Measurements from ENCODE around the gene MEIS2.

MEIS2 gene

DNA sequence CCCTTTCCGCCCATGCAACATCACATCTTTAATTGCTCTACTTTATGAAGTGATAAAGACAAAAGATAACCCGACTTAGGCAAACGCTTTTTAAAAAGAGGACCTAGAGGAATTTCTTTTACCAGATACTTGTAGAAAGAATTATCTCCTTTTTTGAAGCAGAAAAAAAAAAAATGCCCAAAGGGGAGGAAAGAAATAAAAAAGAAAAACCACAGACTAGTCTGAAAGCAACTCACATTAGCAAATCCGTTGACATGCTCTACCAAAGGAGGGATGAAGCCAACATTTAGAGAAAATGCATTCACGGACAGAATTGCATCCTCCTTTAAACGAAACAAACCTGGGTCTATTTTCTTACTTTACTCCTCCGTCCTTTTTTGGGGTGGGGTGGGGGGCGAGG lies 213.6 kb downstream of the MEIS2 start:
- no peak for TF ChIP-seq CTCF (IDR thresholded peaks at IDR 0.05; ENCODE audit: poor library complexity, severe bottlenecking)
- Histone ChIP-seq H3K27ac (ENCODE audit: poor library complexity, severe bottlenecking) (no peak overlapping the region), H3K27me3 (ENCODE audit: insufficient read depth, poor library complexity, severe bottlenecking) (peaks cover 96% of the 10 kb centered on the region), H3K36me3 (ENCODE audit: low read depth) (no peaks in the 10 kb centered on the region), H3K4me1 (ENCODE audit: insufficient read depth, poor library complexity, severe bottlenecking) (peaks cover 3% of the 10 kb centered on the region), H3K4me3 (ENCODE audit: severe bottlenecking) (no peak overlapping the region), H3K9me3 (ENCODE audit: severe bottlenecking) (no peaks in the 10 kb centered on the region)
- ATAC-seq (ENCODE audit: low read depth) (no peak), DNase-seq (ENCODE audit: low spot score) (no peak)

DNA sequence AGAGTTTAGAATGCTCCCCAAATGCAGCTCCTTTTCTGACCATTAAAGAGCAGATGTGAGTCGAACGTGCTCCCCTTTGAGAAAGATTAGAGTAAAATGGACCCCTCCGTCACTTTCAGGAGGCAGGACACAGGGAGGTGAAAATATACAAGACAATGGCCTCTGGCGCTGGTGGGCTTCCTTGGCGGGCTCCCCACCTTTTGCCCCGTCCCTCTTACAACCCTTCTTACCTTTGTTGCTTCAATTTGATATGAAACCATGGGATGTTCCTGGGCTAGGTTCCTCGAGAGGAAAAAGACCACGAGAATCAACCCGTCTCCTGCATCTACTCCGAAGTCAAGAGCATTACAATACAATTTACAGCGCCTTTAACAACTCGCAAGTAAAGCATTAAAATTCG lies 214.2 kb downstream of the MEIS2 start:
- H3K27me3 ChIP-seq (ENCODE audit: insufficient read depth, poor library complexity, severe bottlenecking): peaks cover 99% of the 10 kb centered on the region
- H3K4me1 ChIP-seq (ENCODE audit: insufficient read depth, poor library complexity, severe bottlenecking): peaks cover 3% of the 10 kb centered on the region
- no peaks in the 10 kb centered on the region for H3K36me3 ChIP-seq (ENCODE audit: low read depth)
- DNase-seq (ENCODE audit: low spot score) (no peak), ATAC-seq (ENCODE audit: low read depth) (no peak)
- no peak overlapping the region for H3K27ac ChIP-seq (ENCODE audit: poor library complexity, severe bottlenecking)
- TF ChIP-seq CTCF (IDR thresholded peaks at IDR 0.05; ENCODE audit: poor library complexity, severe bottlenecking): no peak
- no peak overlapping the region for H3K4me3 ChIP-seq (ENCODE audit: severe bottlenecking)
- H3K9me3 ChIP-seq (ENCODE audit: severe bottlenecking): no peaks in the 10 kb centered on the region

DNA sequence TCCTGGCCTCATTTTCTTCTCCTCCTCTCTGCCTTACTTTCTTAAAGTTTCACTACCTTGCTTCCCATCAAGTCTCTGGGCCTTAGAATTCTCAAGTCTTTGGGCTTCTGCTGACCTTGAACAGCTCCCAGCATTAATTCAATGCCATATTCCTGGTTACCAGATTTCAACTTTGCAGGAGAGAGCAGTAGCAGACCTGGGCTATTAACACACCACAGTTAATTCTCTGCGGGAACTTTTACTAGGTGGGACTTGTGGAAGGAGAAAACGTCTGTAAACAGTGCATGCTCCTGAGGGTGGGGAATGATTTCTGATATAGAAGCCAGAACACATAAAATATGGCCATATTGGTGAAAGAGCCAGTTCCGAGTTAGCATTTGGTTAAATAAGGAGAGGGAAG lies 214.6 kb downstream of the MEIS2 start:
- Histone ChIP-seq H3K4me1 (ENCODE audit: insufficient read depth, poor library complexity, severe bottlenecking) (peaks cover 3% of the 10 kb centered on the region), H3K9me3 (ENCODE audit: severe bottlenecking) (no peaks in the 10 kb centered on the region), H3K27me3 (ENCODE audit: insufficient read depth, poor library complexity, severe bottlenecking) (peaks cover 100% of the 10 kb centered on the region), H3K27ac (ENCODE audit: poor library complexity, severe bottlenecking) (no peak overlapping the region), H3K4me3 (ENCODE audit: severe bottlenecking) (no peak overlapping the region), H3K36me3 (ENCODE audit: low read depth) (no peaks in the 10 kb centered on the region)
- TF ChIP-seq CTCF (IDR thresholded peaks at IDR 0.05; ENCODE audit: poor library complexity, severe bottlenecking): no peak
- ATAC-seq (ENCODE audit: low read depth) (no peak), DNase-seq (ENCODE audit: low spot score) (no peak)

DNA sequence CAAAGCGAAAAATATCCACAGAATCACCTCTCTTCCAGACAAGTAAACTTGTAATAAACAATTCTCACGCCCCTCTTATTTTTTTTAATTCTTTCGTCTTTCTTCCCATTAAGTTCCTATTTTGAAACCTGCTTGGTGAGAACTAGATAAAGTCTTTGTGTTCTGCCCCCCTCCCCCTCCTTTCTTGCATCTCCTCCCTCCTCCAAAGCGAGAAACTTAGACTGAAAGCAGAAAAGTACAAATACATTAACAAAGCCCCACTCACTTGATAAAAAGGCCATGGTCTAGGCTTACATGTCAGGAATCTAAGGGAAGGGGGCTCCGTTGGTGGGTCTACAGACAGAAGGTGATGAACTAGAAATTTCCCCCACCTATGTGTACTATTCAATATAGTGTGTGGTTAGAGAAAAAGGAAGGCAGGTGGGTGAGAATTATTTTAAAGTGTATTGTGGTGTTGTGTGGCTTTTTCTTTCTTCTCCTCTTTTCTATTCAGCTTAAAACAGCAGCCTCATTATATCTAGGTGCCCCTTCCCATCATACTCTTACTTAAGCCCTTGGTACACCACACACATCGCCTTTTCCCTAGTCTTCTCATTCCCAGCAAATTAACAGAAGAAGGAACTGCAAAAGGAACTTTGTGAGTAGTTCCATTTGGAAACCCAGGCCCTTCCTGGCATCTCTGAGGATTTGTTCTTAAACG lies 215.3 kb downstream of the MEIS2 start:
- H3K4me3 ChIP-seq (ENCODE audit: severe bottlenecking): no peak overlapping the region
- DNase-seq (ENCODE audit: low spot score) (no peak), ATAC-seq (ENCODE audit: low read depth) (no peak)
- no peak overlapping the region for H3K27ac ChIP-seq (ENCODE audit: poor library complexity, severe bottlenecking)
- H3K27me3 ChIP-seq (ENCODE audit: insufficient read depth, poor library complexity, severe bottlenecking): peaks cover 95% of the 10 kb centered on the region
- no peak for TF ChIP-seq CTCF (IDR thresholded peaks at IDR 0.05; ENCODE audit: poor library complexity, severe bottlenecking)
- H3K36me3 ChIP-seq (ENCODE audit: low read depth): no peaks in the 10 kb centered on the region
- H3K9me3 ChIP-seq (ENCODE audit: severe bottlenecking): no peaks in the 10 kb centered on the region
- H3K4me1 ChIP-seq (ENCODE audit: insufficient read depth, poor library complexity, severe bottlenecking): no peaks in the 10 kb centered on the region

DNA sequence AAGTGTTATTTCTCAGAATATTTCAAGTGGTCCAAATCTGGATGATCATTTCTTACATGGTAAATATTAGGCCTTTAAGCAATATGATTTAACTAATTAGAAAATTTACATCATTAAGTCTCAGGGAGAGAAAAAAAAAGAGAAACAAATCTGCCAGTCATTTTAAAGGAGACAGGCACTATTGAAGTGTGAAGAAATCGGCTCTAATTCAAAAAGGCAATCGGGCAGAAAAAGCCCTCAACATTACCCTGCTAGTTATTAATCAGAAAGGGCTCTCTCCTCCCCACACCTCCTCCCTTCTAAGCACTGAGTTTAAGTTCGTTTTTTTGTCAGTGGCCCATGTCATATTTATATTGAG lies 215.9 kb downstream of the MEIS2 start:
- Histone ChIP-seq H3K27ac (ENCODE audit: poor library complexity, severe bottlenecking) (no peak overlapping the region), H3K4me3 (ENCODE audit: severe bottlenecking) (no peak overlapping the region), H3K36me3 (ENCODE audit: low read depth) (no peaks in the 10 kb centered on the region), H3K9me3 (ENCODE audit: severe bottlenecking) (no peaks in the 10 kb centered on the region), H3K27me3 (ENCODE audit: insufficient read depth, poor library complexity, severe bottlenecking) (peaks cover 92% of the 10 kb centered on the region), H3K4me1 (ENCODE audit: insufficient read depth, poor library complexity, severe bottlenecking) (no peaks in the 10 kb centered on the region)
- no peak for ATAC-seq (ENCODE audit: low read depth)
- no peak for DNase-seq (ENCODE audit: low spot score)
- no peak for TF ChIP-seq CTCF (IDR thresholded peaks at IDR 0.05; ENCODE audit: poor library complexity, severe bottlenecking)

Measured in RWPE2 (cell line).